GM21786 (cell line): ENCODE data around the gene PAX2.

Experiments used
- ATAC-seq: cut with Tn5 transposase; IDR thresholded peaks from one replicate; pipeline ENCODE4 v1.9.1; 2021; ENCODE audit not compliant: unreplicated experiment

PAX2 gene

GRCh38 chr10:100811752-100812750, 66.7 kb downstream of the PAX2 start:
- no peak for ATAC-seq

GRCh38 chr10:100812978-100813377, 67.6 kb downstream of the PAX2 start:
- no peak for ATAC-seq

DNA sequence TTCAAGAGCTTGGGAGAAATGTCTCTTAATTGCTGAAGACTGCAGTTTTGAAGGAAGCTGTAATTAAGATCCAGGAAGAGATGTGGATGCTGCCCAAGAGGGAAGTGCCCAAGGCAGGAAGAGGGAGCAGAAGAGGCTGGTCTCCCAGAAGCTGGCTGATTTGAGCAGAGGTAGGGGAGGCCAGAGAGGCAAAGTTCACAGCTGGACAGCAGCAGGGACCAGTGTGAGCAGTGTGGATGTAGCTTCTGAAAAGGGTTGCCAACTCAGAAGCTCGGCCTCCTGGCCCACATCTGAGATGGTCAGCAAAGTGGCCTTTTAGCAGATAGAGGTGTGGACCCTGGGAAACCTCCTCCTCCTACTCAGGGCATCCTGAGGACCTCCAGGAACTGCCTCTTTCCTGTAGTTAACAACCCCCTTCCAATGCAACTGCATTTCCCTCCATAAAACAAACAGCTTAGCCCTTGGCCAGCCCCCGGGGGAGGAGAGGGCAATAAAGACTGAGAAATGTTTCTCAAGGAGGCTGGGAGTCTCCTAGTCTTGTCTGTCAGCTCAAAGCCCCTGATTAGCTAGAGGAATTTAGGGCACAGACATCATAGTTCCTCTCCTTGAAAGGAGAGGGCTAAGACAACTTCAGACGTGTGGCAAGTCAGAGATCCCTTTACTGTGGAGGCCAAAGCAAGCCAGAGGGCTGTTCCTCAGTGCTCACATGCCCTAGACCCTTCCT, 69.5 kb downstream of the PAX2 start:
- no peak for ATAC-seq

GRCh38 chr10:100816671-100817070, 71.3 kb downstream of the PAX2 start:
- no peak for ATAC-seq

DNA sequence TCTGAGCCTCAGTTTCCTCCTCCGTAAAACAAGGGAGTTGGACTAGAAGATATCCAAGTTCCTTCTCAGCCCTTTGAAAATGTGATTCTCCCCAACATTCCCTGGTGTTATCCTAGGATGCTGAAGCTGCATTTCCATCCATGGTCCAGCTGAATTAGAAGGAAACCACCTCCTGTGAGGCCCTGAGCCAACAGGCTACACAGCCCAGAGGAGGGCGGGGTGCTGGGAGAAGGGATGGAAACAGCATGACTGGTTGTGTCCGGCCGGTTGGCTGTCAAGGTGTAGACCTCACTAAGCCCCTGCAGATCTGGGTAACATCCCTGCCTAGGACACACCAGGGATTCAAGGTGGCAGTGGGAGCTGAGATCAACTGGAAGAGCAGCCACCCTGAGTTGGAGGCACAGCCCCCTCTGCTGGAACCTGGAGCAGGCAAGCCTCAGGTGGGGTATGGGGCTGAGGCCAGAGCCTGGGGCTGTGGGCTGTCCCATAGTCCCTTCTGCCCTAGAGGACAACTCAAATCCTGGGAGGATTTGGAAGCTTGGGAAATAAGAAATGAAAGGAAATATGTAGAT, 72.0 kb downstream of the PAX2 start:
- ATAC-seq = no peak

DNA sequence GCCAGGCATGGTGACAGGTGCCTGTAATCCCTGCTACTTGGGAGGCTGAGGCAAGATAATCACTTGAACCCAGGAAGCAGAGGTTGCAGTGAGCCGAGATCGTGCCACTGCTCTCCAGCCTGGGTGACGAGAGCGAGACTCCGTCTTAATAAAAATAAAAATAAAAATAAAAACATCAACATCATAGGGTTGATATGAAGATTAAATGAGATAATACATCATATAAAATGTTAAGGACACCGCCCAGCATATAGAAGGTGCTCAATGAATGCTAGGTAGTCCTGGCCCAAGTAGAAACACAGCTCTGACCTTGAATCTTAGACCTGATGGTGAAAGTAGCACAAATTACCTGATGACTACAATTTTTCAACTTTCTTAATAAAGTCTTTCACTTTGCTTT, 74.0 kb downstream of the PAX2 start:
- no peak for ATAC-seq

DNA sequence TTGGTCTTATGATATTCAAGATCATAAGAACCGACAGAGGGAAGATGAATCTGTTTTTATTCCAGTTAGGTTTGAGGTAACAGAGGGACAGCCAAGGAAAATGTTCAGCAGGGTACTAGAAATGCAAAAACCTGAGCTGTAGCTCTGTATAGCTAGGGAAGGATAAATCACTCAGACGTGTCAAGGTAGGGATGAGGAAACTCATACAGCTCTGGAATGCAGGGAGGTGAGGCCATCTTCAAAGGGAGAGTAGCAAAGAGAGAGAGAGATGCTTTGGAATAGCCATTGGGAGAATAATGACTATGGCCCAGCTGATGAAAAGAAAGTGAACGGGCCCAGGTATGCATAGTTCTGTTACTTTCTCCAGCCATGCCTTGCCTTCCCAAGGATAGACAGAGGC, 77.8 kb downstream of the PAX2 start:
- no peak for ATAC-seq

- ATAC-seq = no peak
Measured at GRCh38 chr10:100824886-100825285, 79.5 kb downstream of the PAX2 start.

GRCh38 chr10:100825325-100825875, 80.0 kb downstream of the PAX2 start:
- ATAC-seq = no peak

GRCh38 chr10:100826031-100826651, 80.8 kb downstream of the PAX2 start:
- ATAC-seq = no peak

DNA sequence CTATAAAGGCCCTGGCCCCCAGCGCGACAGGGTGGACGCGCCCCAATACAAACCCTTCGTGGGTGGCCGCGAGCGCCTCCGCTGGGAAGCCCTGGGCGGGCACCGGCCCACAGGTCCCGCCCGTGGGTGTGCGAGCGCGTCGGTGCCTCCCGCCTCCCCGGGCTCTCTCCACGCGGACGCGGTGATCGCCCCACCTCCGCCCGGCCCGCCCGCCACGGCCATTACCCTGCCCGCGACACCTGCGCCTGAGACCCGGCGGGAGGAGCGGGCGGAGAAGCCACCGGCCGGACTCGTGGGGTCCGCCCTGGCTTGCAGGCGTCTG, 81.2 kb downstream of the PAX2 start:
- ATAC-seq = no peak

DNA sequence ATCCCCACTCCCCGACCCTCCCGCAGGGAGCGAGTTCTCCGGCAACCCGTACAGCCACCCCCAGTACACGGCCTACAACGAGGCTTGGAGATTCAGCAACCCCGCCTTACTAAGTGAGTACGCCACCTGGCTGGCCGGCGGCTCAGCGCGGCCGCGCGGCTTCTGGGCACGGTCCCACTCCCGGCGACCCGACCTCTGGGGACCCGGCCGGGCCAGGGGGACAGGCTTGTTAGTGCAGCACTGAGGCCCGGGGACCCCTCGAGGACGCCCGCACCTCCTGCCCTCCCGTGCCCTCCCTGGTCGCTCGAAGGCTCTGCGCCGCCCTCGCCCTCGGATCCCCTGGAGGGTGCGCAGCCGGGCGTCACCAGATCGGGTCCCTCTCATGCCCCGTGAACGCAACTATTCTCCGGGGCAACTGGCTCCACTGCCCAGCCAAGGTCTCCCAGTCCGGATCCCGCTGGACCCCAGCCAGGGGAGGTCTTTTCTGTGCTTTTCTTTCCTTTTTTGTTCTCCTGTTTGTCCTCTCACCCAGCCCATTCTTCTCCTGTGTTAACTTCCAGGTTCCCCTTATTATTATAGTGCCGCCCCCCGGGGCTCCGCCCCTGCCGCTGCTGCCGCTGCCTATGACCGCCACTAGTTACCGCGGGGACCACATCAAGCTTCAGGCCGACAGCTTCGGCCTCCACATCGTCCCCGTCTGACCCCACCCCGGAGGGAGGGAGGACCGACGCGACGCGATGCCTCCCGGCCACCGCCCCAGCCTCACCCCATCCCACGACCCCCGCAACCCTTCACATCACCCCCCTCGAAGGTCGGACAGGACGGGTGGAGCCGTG, 81.8 kb downstream of the PAX2 start:
- no peak for ATAC-seq

- no peak for ATAC-seq
Measured at GRCh38 chr10:100827819-100828737, 82.7 kb downstream of the PAX2 start.

- ATAC-seq = no peak
Measured at GRCh38 chr10:100828738-100829096, 83.3 kb downstream of the PAX2 start.

GRCh38 chr10:100829097-100829870, 83.9 kb downstream of the PAX2 start:
- ATAC-seq = no peak

- no peak for ATAC-seq
Measured at GRCh38 chr10:100829933-100830727, 84.7 kb downstream of the PAX2 start.

GRCh38 chr10:100830728-100831111, 85.3 kb downstream of the PAX2 start:
- no peak for ATAC-seq

DNA sequence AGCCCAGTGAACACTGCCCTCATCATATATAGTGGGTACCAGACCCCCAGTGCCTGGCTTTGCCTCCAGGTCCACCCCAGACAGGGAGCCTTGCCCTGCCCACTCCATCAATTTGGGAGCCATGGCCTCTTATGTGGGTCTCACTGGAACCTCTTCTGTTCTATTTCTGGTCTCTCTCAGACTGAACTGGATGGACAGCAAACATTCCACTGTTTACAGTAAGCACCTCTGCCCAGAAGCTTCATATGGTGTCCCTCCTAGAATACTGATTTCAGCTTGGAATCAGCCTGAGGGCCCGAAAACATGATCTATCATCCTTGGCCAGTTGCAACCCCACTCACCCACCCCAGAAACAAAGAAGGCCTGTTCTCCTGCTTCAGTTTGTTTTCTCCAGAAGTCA, 86.4 kb downstream of the PAX2 start:
- no peak for ATAC-seq
